ENCODE data around the gene TSC22D2. TPM values are rescaled to one million over a fixed set of nuclear protein-coding genes. Genes with fewer than 3 reads are reported as not detected.

The TSC22D2 gene
- total and polyA plus RNA-seq, 7 donors, result 6.6 to 24.9 (median 14.6) TPM

DNA sequence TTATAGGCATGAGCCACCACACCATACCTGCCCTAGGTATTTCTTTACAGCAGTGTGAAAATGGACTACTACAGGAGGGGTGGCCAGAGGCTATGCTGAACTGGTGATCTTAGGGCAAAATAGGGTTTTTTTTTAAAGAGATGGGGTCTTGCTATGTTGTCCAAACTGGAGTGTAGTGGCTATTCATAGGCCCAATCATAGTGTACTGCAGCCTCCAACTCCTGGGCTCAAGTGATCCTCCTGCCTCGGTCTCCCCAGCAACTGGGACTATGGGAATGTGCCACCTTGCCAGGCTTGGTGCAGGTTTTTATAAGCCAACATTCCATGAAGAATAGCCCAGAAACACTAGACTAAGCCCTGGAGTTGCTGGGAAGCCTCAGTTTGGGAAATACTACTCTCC, 28.6 kb upstream of the TSC22D2 start:
- 98% methylated on average over 1 of the region's 1 CpG for WGBS, 2 donors
- DNase-seq, result no peak
- no peaks in the 10 kb centered on the region for H3K4me1 ChIP-seq
- no peaks in the 10 kb centered on the region for H3K9me3 ChIP-seq
- H3K27ac ChIP-seq, result no peak overlapping the region
- intact Hi-C loops (cut with DNase I), result no loop called here
- no peak overlapping the region for H3K4me3 ChIP-seq
- no peaks in the 10 kb centered on the region for H3K27me3 ChIP-seq
- TF ChIP-seq POLR2A (IDR thresholded peaks at IDR 0.05) (no peak), EP300 (IDR thresholded peaks at IDR 0.05) (no peak), POLR2AphosphoS5 (IDR thresholded peaks at IDR 0.05) (no peak)
- TF ChIP-seq, protein P1, sequence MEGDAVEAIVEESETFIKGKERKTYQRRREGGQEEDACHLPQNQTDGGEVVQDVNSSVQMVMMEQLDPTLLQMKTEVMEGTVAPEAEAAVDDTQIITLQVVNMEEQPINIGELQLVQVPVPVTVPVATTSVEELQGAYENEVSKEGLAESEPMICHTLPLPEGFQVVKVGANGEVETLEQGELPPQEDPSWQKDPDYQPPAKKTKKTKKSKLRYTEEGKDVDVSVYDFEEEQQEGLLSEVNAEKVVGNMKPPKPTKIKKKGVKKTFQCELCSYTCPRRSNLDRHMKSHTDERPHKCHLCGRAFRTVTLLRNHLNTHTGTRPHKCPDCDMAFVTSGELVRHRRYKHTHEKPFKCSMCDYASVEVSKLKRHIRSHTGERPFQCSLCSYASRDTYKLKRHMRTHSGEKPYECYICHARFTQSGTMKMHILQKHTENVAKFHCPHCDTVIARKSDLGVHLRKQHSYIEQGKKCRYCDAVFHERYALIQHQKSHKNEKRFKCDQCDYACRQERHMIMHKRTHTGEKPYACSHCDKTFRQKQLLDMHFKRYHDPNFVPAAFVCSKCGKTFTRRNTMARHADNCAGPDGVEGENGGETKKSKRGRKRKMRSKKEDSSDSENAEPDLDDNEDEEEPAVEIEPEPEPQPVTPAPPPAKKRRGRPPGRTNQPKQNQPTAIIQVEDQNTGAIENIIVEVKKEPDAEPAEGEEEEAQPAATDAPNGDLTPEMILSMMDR (IDR thresholded peaks at IDR 0.05), result no peak
- no peaks in the 10 kb centered on the region for H3K36me3 ChIP-seq

DNA sequence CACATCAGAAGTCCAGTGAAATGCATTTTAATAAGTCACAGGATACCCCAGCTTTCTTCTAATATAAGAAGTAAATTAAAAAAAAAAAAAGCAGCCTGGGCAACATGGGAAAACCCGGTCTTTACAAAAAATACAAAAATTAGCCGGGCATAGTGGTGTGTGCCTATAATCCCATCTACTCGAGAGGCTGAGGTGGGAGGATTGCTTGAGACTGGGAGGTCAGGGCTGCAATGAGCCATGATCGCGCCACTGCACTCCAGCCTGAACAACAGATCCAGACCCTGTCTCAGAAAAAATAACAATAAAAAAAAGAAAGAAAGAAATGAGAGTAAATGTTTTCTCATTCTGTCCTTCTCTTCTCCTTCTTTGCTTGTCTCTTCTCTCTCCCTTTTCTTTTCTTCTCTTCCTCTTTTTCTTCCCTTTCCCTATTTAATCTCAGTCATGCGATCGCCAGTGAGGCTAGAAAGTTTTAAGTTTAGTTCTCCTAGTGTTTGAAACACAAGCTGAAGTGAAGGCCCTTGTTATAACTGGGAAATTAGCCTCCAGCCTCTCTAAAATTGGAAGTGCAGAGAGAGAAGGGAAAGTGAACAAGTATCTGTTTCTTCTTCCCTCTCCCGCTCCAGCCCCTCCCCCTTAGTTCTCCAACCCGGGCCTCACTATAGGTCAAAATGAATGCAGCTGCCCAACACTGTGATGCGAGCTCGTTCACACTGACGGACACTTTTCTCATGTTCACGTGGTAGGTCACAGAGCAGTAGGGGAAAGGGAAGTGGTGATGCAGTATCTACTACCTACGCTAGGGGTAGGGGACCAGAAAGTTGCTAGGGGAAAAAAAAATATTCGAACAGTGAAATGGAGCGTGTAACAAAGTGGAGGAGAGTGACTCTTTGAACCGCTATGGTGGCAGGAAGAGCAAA, 23.5 kb upstream of the TSC22D2 start:
- Histone ChIP-seq H3K27me3 (no peaks in the 10 kb centered on the region), H3K9me3 (no peaks in the 10 kb centered on the region), H3K4me1 (no peaks in the 10 kb centered on the region), H3K4me3 (no peak overlapping the region), H3K36me3 (no peaks in the 10 kb centered on the region), H3K27ac (no peak overlapping the region)
- DNase-seq, result no peak
- intact Hi-C loops (cut with DNase I), result no loop called here
- no peak for TF ChIP-seq EP300 (IDR thresholded peaks at IDR 0.05)
- TF ChIP-seq, protein P1 (IDR thresholded peaks at IDR 0.05), result no peak
- no peak for TF ChIP-seq POLR2AphosphoS5 (IDR thresholded peaks at IDR 0.05)
- no peak for TF ChIP-seq POLR2A (IDR thresholded peaks at IDR 0.05)
- WGBS, 2 donors, result 54 to 82% methylated on average over 17 of the region's 17 CpGs

DNA sequence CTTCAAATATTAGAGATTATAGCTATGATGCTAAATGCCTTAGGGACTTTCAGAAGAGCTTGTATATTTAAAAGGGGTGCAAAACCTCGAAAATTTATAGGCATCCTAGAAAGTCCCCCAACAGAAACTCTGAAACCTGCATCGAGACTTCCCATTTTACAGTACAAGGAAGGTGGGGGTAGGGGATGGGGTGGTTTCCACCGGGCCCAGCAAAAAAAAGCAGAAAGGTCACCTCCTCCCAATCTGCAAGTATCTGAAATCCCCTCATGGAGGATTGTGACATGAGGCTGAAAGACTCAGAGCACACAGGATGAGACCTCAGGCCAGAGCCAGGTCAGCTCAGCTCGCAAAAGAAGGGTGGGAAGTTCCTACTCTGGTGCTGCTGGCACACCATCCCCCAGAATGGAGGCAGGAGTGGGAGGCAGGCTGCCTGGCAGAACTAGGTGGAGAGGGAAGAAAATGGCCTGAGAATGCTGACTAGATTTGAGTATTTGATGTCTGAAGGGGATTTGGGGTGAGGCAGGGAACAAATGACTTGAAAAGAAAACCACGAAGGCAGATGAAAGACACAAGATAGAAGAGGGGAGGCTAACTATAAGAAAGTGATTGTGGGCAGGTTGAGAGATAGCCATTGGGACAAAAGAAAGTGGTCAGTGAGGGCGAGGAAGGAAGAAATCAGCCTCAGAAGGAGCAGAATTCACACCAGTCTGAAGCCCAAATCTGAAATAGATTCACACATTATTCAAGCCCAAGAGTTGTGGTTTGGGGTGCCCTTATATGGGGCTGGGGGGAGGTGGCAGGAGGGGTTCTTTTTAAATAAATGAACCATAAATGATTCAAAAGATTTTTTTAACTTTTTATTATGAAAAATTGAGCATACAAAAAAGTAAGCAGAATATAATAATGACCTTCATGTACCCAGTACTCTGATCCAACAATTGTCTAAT, 22.5 kb upstream of the TSC22D2 start:
- TF ChIP-seq EP300 (IDR thresholded peaks at IDR 0.05) (no peak), POLR2A (IDR thresholded peaks at IDR 0.05) (no peak), POLR2AphosphoS5 (IDR thresholded peaks at IDR 0.05) (no peak)
- TF ChIP-seq, protein P1 (IDR thresholded peaks at IDR 0.05), result no peak
- H3K27ac ChIP-seq, result no peak overlapping the region
- no peaks in the 10 kb centered on the region for H3K4me1 ChIP-seq
- no peaks in the 10 kb centered on the region for H3K36me3 ChIP-seq
- no peak overlapping the region for H3K4me3 ChIP-seq
- no peaks in the 10 kb centered on the region for H3K27me3 ChIP-seq
- no peaks in the 10 kb centered on the region for H3K9me3 ChIP-seq
- no peak for DNase-seq
- intact Hi-C loops (cut with DNase I), result no loop called here
- 59 to 86% methylated on average over 6 of the region's 6 CpGs for WGBS, 2 donors

DNA sequence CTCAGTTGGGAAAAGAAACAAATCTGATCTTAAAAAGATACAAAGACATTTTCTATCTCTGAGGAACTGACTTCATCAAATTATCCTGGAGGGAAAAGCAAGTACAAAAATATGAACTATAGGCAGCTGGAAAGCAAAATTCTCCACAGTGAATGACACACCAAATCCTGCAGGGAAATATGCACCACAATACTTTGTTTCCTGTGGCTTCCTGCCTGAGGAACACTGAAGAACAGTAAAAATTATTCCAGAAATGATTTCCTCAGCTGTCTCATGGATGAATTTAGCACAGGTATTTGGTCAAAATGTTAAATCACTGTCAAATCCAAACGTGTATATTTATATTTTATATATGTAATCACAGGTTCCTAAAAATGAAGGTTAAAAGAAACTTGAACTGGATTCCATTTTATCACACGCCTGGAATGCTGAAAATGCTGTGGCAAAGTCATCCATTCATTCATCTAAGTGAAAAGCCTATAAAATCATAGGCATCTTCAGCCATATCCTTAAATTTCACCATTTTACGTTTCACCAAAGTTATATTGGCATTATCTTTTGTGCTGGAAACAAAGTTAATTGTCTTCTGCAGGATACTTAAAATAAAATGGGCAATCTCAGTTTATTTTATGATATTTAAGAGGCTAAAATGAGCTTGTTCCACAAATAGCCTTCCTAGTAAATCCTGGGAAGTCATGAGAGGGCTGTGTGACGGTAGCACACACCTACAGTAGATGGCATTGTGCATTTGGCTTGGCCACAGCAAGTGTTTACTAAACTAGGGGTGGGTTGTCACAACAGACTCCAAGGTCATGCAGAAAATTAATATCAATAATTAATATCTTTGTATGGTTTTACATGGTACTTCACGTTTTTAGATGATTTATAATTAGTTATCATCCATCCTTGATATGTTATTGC, 19.3 kb upstream of the TSC22D2 start:
- H3K36me3 ChIP-seq, result no peaks in the 10 kb centered on the region
- H3K27me3 ChIP-seq, result no peaks in the 10 kb centered on the region
- no peak overlapping the region for H3K27ac ChIP-seq
- no peaks in the 10 kb centered on the region for H3K4me1 ChIP-seq
- DNase-seq, result no peak
- intact Hi-C loops (cut with DNase I), result no loop called here
- 81 to 85% methylated on average over 5 of the region's 5 CpGs for WGBS, 2 donors
- TF ChIP-seq POLR2A (IDR thresholded peaks at IDR 0.05), result no peak
- TF ChIP-seq, protein P1 (IDR thresholded peaks at IDR 0.05), result no peak
- no peaks in the 10 kb centered on the region for H3K9me3 ChIP-seq
- no peak overlapping the region for H3K4me3 ChIP-seq

All from sigmoid colon (tissue), 7 donors.